ENCODE data around the gene FAM72D. TPM values are rescaled to one million over a fixed set of nuclear protein-coding genes. Genes with fewer than 3 reads are reported as not detected.
"Not testable (repeated sequence)": the region's sequence is repeated elsewhere in the genome, so short reads cannot be mapped to it uniquely, and the experiment has no call there.

FAM72D gene
- total RNA-seq, 1 experiment from 2014 or later = 11.9 TPM

DNA sequence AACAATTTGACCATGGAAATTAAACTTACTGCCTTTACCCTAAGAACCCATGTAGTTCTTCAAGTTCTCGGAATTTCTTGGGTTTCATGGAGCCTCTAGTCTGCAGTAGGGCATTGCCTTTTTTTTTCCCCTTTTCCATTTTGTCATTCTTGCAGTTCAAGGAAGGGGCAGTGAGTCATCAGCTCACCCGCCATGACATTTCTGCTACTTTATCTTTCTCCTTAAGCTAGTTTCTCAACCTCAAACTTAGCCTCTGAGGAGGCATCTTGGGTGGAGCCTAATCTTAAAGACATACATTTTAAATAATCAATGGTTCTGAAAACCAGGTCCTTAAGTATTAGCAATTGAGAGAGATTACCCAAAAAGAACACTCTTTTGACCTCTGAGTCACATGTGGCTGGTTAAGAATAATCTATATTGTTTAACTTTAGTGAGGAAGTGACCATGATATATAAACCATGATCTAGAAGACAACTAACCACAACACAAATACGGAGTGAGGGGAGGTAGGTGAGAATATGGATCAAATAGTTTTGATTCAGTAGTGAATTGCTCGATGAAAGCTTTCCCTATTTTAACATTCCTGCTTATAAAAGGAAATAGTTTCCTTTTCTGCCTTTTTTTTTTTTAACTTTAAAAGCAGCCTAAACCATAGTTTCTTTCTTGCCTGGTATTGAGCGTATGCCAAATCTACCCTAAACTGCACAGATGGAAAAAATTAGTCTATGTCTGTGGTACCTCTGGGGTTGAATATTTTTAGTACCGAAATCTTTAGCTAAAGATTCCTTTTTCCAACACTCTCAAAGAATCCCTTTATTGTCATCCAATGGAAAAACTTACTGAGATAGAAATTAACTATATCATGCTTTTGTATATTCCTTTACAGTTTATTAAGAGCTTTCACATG is 20.1 kb downstream of the FAM72D start:
- DNase-seq (ENCODE audit: unreplicated experiment); H3K36me3 Mint-ChIP-seq (ENCODE audit: insufficient read depth, unreplicated experiment); H3K27me3 Mint-ChIP-seq (ENCODE audit: insufficient read depth, unreplicated experiment); BruUV-seq (replicated peaks); H3K4me1 Mint-ChIP-seq (ENCODE audit: insufficient read depth, unreplicated experiment); intact Hi-C loops (cut with micrococcal nuclease); H3K27ac Mint-ChIP-seq (ENCODE audit: low read depth, unreplicated experiment); H3K4me3 Mint-ChIP-seq (ENCODE audit: unreplicated experiment); H3K9me3 Mint-ChIP-seq (ENCODE audit: unreplicated experiment); CTCF ChIA-PET; POLR2A ChIA-PET: not testable (repeated sequence)

DNA sequence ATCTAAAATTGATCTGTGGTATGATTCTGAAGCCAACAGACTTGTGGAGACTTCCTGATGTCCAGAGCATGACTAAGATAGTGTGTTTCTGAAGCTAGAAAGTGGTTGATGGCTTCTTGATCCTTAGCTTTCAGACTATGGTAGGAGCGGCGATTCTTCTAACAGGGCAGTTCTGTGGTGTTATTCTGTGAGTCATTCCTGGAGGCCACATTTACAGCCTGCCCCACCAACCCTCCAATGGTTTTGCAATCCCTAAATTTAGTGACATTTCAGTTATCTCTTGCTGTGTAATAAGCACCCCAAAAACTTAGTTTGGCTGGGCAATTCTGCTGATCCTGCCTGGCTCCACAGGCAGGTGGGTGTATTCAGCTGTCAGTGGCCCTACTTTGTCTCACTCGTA is 24.1 kb downstream of the FAM72D start:
- H3K27ac Mint-ChIP-seq (ENCODE audit: low read depth, unreplicated experiment); H3K4me1 Mint-ChIP-seq (ENCODE audit: insufficient read depth, unreplicated experiment); intact Hi-C loops (cut with micrococcal nuclease); H3K4me3 Mint-ChIP-seq (ENCODE audit: unreplicated experiment); POLR2A ChIA-PET; DNase-seq (ENCODE audit: unreplicated experiment); H3K36me3 Mint-ChIP-seq (ENCODE audit: insufficient read depth, unreplicated experiment); H3K9me3 Mint-ChIP-seq (ENCODE audit: unreplicated experiment); CTCF ChIA-PET; BruUV-seq (replicated peaks); H3K27me3 Mint-ChIP-seq (ENCODE audit: insufficient read depth, unreplicated experiment): not testable (repeated sequence)

DNA sequence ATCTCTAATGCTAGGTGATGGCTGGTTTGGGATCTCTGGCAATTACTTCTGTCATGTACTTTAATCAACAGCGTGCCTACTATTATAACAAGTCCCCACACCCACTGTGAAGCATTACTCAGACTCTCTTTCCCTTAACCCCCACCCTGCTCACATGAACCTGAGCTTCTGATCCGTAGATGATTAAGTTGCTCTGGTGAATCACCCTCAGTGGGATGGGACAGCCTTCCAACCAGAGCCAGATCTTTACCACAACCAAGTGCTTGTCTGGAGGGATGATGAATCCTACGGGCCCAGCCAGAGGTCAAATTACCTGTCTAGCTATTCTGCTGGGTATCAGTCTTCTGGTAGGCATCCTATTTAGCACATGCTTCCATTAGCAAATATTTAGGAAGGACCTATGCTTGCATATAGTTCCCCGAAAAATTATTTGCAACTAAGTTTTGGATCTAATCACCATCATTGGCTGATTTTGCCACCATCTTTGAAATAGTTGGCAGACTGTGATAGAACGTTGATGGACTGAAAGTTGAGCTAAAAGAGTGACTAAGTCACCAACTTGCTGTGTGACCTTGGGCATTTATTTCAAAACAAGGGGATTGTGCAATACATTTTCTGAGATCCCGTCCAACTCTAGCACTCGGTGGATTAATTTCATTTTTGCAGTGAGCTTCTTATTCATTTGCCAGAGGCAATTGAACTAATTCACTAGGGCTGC is 26.7 kb downstream of the FAM72D start:
- DNase-seq (ENCODE audit: unreplicated experiment); H3K27ac Mint-ChIP-seq (ENCODE audit: low read depth, unreplicated experiment); H3K4me3 Mint-ChIP-seq (ENCODE audit: unreplicated experiment); intact Hi-C loops (cut with micrococcal nuclease); CTCF ChIA-PET; H3K27me3 Mint-ChIP-seq (ENCODE audit: insufficient read depth, unreplicated experiment); H3K36me3 Mint-ChIP-seq (ENCODE audit: insufficient read depth, unreplicated experiment); H3K4me1 Mint-ChIP-seq (ENCODE audit: insufficient read depth, unreplicated experiment); POLR2A ChIA-PET; BruUV-seq (replicated peaks); H3K9me3 Mint-ChIP-seq (ENCODE audit: unreplicated experiment): not testable (repeated sequence)

DNA sequence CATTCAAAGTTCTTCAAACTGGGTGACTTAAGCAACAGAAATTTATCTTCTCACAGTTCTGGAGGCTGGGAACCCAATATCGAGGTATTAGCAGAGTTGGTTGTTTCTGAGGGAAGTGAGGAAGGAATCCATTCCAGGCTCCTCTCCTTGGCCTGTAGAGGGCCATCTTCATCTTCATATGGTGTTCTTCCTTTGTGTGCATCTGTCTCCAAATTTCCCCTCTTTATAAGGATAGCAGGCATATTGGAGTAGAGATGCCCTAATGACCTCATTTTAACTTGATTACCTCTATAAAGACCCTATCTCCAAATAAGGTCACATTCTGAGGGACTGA is 27.3 kb downstream of the FAM72D start:
- H3K4me3 Mint-ChIP-seq (ENCODE audit: unreplicated experiment); DNase-seq (ENCODE audit: unreplicated experiment); H3K9me3 Mint-ChIP-seq (ENCODE audit: unreplicated experiment); H3K27me3 Mint-ChIP-seq (ENCODE audit: insufficient read depth, unreplicated experiment); CTCF ChIA-PET; POLR2A ChIA-PET; H3K36me3 Mint-ChIP-seq (ENCODE audit: insufficient read depth, unreplicated experiment); intact Hi-C loops (cut with micrococcal nuclease); H3K4me1 Mint-ChIP-seq (ENCODE audit: insufficient read depth, unreplicated experiment); H3K27ac Mint-ChIP-seq (ENCODE audit: low read depth, unreplicated experiment); BruUV-seq (replicated peaks): not testable (repeated sequence)

DNA sequence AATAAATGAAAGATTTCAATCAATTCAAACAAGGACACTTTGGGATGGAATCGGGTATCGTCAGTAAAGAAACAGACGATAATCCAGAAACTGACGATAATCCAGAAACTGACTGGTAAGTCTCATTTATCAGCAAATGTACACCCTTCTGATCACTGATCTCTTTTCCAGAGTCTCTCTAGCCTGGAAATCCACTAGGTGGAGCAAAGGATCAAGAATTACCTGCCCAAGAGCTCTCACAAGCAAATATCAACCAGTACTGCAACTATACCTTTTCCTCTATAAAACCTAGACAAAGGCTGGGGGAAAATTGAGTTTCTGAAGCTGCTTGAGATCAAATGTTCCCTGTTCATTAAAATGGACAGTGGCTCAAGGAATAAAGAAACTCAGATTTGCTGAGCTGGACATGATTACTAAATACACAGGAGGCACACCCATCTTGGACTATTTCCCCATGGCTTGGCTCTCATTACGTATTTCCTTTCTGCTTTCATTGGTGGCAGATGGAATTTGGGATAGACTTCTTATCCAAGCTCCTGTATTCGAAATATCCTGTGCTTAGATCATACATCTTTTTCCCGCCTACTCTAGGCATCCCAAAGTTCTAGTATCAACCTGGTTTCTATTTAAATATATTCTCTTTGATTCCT is 28.3 kb downstream of the FAM72D start:
- intact Hi-C loops (cut with micrococcal nuclease); DNase-seq (ENCODE audit: unreplicated experiment); H3K36me3 Mint-ChIP-seq (ENCODE audit: insufficient read depth, unreplicated experiment); H3K4me3 Mint-ChIP-seq (ENCODE audit: unreplicated experiment); H3K27me3 Mint-ChIP-seq (ENCODE audit: insufficient read depth, unreplicated experiment); BruUV-seq (replicated peaks); H3K9me3 Mint-ChIP-seq (ENCODE audit: unreplicated experiment); H3K27ac Mint-ChIP-seq (ENCODE audit: low read depth, unreplicated experiment); POLR2A ChIA-PET; H3K4me1 Mint-ChIP-seq (ENCODE audit: insufficient read depth, unreplicated experiment); CTCF ChIA-PET: not testable (repeated sequence)

DNA sequence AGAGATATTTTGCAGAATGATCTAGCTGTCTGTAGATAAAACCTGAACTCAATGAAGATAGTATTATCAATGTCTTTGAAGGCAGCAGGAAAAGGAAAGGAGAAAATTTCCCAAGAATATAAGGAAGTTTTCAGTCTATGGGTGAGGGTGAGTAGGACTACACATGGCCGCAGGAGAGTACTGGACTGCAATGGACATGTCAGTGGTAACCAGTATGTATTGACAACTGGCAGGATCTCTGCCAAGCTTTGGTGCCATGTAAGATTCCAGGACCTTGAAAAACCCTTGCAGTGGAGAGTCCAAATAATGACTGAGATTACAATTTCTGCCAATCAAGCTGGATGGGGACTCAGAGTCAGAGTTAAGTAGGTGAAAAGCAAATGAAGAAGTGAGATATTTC is 29.3 kb downstream of the FAM72D start:
- H3K4me3 Mint-ChIP-seq (ENCODE audit: unreplicated experiment); DNase-seq (ENCODE audit: unreplicated experiment); H3K9me3 Mint-ChIP-seq (ENCODE audit: unreplicated experiment); BruUV-seq (replicated peaks); H3K4me1 Mint-ChIP-seq (ENCODE audit: insufficient read depth, unreplicated experiment); POLR2A ChIA-PET; H3K27me3 Mint-ChIP-seq (ENCODE audit: insufficient read depth, unreplicated experiment); H3K36me3 Mint-ChIP-seq (ENCODE audit: insufficient read depth, unreplicated experiment); intact Hi-C loops (cut with micrococcal nuclease); CTCF ChIA-PET; H3K27ac Mint-ChIP-seq (ENCODE audit: low read depth, unreplicated experiment): not testable (repeated sequence)

DNA sequence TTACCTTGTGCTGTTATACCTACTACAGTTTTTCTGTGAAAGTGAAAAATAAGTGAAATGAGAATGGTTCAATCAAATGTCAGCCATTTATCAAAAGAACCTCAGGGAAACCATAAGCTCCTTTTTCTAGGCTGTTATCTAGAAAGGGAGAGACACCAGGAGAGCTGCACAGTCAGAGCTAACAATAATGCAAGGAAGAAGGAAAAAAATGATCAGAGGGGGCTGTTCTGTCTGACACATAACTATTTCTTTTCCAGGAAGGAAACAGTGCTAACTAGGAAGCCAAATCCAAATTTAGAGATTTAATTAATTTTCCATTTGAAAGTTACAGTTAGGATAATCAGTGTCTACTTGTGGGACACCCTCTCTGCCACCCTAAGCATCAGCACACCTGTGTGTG is 31.4 kb downstream of the FAM72D start:
- H3K27me3 Mint-ChIP-seq (ENCODE audit: insufficient read depth, unreplicated experiment); DNase-seq (ENCODE audit: unreplicated experiment); H3K4me3 Mint-ChIP-seq (ENCODE audit: unreplicated experiment); intact Hi-C loops (cut with micrococcal nuclease); H3K27ac Mint-ChIP-seq (ENCODE audit: low read depth, unreplicated experiment); H3K9me3 Mint-ChIP-seq (ENCODE audit: unreplicated experiment); BruUV-seq (replicated peaks); CTCF ChIA-PET; H3K4me1 Mint-ChIP-seq (ENCODE audit: insufficient read depth, unreplicated experiment); POLR2A ChIA-PET; H3K36me3 Mint-ChIP-seq (ENCODE audit: insufficient read depth, unreplicated experiment): not testable (repeated sequence)

DNA sequence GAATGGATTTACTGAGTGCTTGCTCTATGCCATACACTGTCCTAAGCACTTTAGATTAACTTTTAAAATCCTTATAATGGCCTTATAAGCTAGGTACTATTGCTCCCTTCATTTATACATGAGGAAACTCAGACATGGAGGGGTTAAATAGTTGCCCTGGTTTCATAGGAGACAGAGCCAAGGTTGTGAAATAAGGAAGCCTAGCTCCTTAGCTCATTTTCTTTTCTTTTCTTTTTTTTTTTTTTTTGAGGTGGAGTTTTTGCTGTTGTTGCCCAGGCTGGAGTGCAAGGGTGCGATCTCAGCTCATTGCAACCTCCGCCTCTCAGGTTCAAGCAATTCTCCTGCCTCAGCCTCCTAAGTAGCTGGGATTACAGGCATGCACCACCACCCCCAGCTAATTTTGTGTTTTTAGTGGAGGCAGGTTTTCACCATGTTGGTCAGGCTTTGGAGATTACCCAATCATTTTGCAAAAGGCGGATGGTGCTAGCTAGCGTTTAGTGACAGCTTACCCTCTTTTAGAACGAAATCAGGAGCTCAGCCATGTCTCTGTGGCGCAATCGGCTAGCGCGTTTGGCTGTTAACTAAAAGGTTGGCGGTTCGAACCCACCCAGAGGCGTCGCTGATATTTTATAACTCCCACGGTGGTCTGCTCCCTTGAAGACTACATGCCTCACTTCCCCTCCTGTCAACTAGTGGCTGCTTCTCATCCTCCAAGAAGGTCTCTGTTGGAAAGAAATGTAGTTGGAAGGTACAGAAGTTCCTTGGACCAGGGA is 33.1 kb downstream of the FAM72D start:
- BruUV-seq (replicated peaks); H3K4me1 Mint-ChIP-seq (ENCODE audit: insufficient read depth, unreplicated experiment); H3K36me3 Mint-ChIP-seq (ENCODE audit: insufficient read depth, unreplicated experiment); POLR2A ChIA-PET; H3K27me3 Mint-ChIP-seq (ENCODE audit: insufficient read depth, unreplicated experiment); intact Hi-C loops (cut with micrococcal nuclease); H3K27ac Mint-ChIP-seq (ENCODE audit: low read depth, unreplicated experiment); H3K9me3 Mint-ChIP-seq (ENCODE audit: unreplicated experiment); CTCF ChIA-PET: not testable (repeated sequence)
- DNase-seq (ENCODE audit: unreplicated experiment) = peak; percentile 63
- H3K4me3 Mint-ChIP-seq (ENCODE audit: unreplicated experiment) = peak overlapping the region; percentile 50

DNA sequence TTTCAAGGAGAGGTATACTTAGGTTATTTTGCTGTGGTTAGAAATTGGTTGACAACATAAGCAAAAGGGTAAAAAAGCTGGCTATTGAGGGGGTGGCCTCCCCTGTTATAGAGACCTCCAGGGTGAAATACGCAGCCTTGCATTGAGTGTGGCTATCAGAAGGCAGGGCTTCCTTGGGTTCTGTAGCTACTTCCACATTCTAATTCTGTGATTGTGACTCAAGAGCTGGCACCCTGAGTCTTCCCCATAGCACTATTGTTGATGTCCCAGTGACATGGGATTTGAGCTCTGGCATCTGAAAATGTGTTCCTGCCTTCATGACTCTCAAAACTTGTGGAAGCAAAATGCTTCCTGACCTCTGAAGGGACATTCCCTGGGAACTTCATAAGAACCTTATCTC is 38.7 kb downstream of the FAM72D start:
- intact Hi-C loops (cut with micrococcal nuclease); H3K27me3 Mint-ChIP-seq (ENCODE audit: insufficient read depth, unreplicated experiment); POLR2A ChIA-PET; BruUV-seq (replicated peaks); DNase-seq (ENCODE audit: unreplicated experiment); H3K27ac Mint-ChIP-seq (ENCODE audit: low read depth, unreplicated experiment); H3K9me3 Mint-ChIP-seq (ENCODE audit: unreplicated experiment); H3K36me3 Mint-ChIP-seq (ENCODE audit: insufficient read depth, unreplicated experiment); H3K4me3 Mint-ChIP-seq (ENCODE audit: unreplicated experiment); H3K4me1 Mint-ChIP-seq (ENCODE audit: insufficient read depth, unreplicated experiment); CTCF ChIA-PET: not testable (repeated sequence)
